DLD1 (cell line): ENCODE results near the gene UBE2K.
"Not testable (repeated sequence)": the region's sequence is repeated elsewhere in the genome, so short reads cannot be mapped to it uniquely, and the experiment has no call there.

Experiments used
- in situ Hi-C: cut with HindIII; loops from 2 replicates; pipeline ENCODE4 v1.10.0; 2017; ENCODE audit warnings: low sequenced_read_pairs

UBE2K gene

GRCh38 chr4:39721788-39722187 lies 23.9 kb downstream of the UBE2K start:
- in situ Hi-C loops: no loop called here

- in situ Hi-C loops: no loop called here
Observed at GRCh38 chr4:39729557-39729956, 31.6 kb downstream of the UBE2K start.

- in situ Hi-C loops: loop anchor here (10.0 kb wide), 1 partner anchor 95 kb away; no protein-coding TSS in a partner anchor
Observed at GRCh38 chr4:39730072-39730471, 32.1 kb downstream of the UBE2K start.

GRCh38 chr4:39731908-39732307 lies 34.0 kb downstream of the UBE2K start:
- in situ Hi-C loops: loop anchor here (10.0 kb wide), 1 partner anchor 93 kb away; no protein-coding TSS in a partner anchor

GRCh38 chr4:39732728-39733127 lies 34.8 kb downstream of the UBE2K start:
- in situ Hi-C loops: loop anchor here (10.0 kb wide), 1 partner anchor 92 kb away; no protein-coding TSS in a partner anchor

GRCh38 chr4:39739591-39739990 lies 41.7 kb downstream of the UBE2K start:
- in situ Hi-C loops: loop anchor here (10.0 kb wide), 1 partner anchor 85 kb away; no protein-coding TSS in a partner anchor

GRCh38 chr4:39741401-39741800 lies 43.5 kb downstream of the UBE2K start:
- in situ Hi-C loops: no loop called here

GRCh38 chr4:39745920-39746319 lies 48.0 kb downstream of the UBE2K start:
- in situ Hi-C loops: no loop called here

GRCh38 chr4:39750216-39750615 lies 52.3 kb downstream of the UBE2K start:
- in situ Hi-C loops: no loop called here

GRCh38 chr4:39754309-39754708 lies 56.4 kb downstream of the UBE2K start:
- in situ Hi-C loops: no loop called here

GRCh38 chr4:39756159-39756558 lies 58.2 kb downstream of the UBE2K start:
- in situ Hi-C loops: no loop called here

GRCh38 chr4:39758176-39758575 lies 60.2 kb downstream of the UBE2K start:
- in situ Hi-C loops: no loop called here

GRCh38 chr4:39759569-39759968 lies 61.6 kb downstream of the UBE2K start:
- in situ Hi-C loops: no loop called here

GRCh38 chr4:39761005-39761667 lies 63.2 kb downstream of the UBE2K start:
- in situ Hi-C loops: no loop called here

GRCh38 chr4:39763714-39764572 lies 66.0 kb downstream of the UBE2K start:
- in situ Hi-C loops: no loop called here

GRCh38 chr4:39770005-39770404 lies 72.1 kb downstream of the UBE2K start:
- in situ Hi-C loops: no loop called here

- in situ Hi-C loops: no loop called here
Observed at GRCh38 chr4:39770471-39770870, 72.5 kb downstream of the UBE2K start.

- in situ Hi-C loops: no loop called here
Observed at GRCh38 chr4:39770969-39771724, 73.2 kb downstream of the UBE2K start.

- in situ Hi-C loops: not testable (repeated sequence)
Observed at GRCh38 chr4:39781988-39782387, 84.1 kb downstream of the UBE2K start.

- in situ Hi-C loops: no loop called here
Observed at GRCh38 chr4:39785083-39785482, 87.1 kb downstream of the UBE2K start.

- in situ Hi-C loops: no loop called here
Observed at GRCh38 chr4:39786838-39787237, 88.9 kb downstream of the UBE2K start.
